Non-pigmented ciliary epithelial cell (primary cell): ENCODE data around the gene ELANE.

Experiments used
- DNase-seq: peaks from one replicate; pipeline ENCODE4 v3.0.0-alpha.2; 2010; ENCODE audit warnings: low read depth

The ELANE gene

DNA sequence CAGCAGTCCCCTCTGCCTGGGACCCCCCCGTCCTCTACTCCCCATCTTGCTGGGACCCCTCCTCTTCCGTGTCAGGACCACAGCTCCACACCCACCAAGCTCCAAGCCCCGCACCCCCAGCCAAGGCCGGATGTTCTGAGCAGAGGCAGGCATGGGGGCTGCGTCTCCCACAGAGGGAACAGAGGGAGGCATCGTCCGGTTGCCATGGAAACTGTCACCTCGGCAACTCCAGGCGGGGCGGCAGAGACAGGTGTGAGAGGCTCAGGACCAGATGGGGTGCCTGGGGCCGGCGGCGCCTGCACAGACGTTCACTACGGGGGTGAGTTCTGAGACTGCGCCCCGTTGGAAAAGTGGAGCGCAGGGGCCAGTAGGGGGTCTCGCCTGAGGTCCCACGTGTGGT is 46.6 kb downstream of the ELANE start:
- DNase-seq: no peak

DNA sequence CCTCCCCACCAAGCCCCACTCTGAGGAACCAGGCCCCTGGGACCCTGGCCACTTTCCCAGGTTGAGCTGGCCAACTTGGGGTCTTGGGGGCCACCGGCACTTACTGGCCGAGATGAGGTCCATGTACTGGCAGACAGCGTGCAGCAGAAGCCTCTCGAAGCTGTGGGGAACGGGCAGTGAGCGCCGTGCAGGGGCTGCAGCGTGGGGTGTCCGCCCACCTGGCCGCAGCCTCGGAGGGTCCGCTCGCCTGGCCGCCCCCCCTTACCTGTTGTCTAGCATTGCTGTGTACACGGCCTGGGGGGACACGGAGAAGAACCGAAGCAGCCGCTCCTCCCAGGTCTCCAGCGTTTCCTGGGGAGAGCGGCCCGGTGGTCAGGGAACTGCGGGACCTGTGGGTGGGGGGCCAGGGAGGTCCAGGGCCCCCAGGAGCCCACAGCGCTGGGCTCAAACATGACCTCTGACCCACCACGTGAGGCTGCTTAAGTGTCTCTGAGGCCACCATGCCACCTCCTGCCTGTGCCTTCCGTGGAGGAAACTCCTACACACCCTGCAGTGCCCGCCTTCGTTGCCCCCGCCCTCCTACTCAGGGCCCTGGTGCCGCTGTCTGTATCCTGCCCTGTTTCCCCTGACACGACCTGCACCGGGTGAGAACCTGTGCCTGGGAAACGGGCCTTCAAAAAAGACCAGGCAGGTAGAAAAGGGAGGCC is 47.4 kb downstream of the ELANE start:
- no peak for DNase-seq

DNA sequence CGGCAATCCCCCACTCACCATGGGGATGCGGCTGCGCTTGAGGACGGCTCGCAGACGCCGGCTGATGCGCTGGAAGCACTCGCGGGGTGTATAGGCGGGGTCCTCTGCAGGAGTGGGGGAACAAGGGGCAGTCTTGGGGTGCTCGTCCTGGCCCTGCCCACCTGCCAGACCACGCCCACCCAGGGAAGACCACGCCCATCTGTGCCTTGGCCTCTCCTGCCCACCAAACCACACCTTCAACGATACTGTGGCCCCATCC is 47.9 kb downstream of the ELANE start:
- DNase-seq: no peak

DNA sequence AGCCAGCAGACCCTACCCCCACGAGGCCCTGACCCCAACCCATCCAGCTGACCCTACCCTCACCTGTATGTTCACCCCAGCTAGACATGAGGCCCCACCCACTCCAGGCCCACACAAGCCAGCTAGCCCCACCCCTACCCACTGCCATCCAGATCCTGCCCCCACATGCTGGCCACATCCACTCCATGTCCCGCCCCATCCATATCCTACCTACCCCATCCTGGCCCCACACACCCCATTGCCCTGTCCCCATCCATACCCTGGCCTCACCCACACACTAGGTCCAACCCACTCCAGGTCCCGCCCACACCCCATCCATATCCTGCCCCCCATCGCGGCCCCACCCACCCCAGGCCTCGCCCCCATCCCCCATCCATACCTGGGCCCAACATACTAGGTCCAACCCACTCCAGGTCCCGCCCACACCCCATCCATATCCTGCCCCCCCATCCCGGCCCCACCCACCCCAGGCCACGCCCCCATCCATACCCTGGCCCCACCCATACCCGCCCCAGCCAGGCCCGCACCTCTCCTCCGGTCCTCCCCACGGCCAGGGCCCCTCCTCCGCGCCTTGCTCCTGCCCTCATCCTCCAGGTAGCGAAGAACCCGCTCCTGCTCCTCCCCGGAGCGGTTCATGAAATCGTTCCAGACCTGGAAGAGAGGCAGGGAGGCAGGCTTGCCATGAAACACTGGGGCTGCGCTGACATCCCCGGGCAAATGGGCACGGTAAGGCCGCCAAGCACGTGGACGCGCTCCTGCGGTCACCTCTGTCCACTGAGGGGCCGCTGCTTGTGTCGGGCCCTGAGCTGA is 48.4 kb downstream of the ELANE start:
- DNase-seq: no peak

DNA sequence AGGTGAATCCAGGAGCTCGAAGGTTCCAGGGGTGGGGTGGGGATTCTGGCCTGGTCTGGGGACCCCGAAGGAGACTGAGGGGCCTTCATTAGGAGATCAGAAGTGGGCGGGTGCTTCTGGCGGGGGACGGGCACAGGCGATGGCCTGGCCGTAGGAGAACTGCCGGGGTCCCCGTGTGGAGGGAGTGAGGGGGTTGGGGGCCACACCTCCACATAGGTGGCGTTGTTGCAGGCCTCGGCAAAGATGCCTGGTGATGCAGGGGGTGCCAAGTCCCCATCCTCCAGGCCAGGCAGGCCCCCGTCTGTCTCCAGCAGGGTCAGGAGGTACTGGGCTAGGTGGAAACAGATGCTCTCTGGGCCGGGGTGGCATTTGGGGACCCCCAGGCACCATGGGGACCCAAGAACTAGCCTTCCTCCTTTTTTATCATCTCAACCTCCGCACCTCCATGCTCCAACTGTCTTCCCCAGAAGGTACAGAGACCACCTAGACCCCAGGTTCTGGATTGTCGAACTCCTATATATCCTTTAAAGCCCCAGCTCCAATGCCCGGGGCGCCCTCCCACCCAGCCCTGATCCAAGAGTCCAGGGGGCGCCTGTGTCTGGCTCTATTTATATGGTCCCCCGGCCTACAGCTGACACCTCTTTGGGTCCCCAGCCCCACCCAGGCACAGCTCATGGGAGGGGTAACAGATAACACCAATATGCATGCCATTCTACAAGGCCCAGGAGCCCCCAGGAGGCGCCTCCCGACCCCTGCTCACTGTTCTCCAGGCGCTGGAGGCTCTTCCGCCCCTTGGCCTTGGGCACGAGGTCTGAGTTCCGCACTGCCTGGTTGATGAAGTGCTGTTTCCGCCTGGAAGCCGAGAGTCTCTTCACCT is 49.4 kb downstream of the ELANE start:
- DNase-seq: no peak

DNA sequence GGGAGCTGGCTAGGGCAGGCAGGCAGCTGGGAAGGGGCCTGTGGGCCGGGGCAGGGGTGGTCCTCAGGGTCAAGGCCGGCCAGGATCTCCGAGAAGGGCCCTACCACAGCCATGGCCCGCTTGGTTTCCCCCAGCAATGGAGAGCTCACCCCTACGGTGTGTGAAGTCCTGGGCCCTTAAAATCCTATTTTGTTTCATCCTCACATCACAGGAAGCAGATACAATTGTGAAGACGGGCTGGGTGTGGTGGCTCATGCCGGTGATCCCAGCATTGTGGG is 49.9 kb downstream of the ELANE start:
- no peak for DNase-seq

DNA sequence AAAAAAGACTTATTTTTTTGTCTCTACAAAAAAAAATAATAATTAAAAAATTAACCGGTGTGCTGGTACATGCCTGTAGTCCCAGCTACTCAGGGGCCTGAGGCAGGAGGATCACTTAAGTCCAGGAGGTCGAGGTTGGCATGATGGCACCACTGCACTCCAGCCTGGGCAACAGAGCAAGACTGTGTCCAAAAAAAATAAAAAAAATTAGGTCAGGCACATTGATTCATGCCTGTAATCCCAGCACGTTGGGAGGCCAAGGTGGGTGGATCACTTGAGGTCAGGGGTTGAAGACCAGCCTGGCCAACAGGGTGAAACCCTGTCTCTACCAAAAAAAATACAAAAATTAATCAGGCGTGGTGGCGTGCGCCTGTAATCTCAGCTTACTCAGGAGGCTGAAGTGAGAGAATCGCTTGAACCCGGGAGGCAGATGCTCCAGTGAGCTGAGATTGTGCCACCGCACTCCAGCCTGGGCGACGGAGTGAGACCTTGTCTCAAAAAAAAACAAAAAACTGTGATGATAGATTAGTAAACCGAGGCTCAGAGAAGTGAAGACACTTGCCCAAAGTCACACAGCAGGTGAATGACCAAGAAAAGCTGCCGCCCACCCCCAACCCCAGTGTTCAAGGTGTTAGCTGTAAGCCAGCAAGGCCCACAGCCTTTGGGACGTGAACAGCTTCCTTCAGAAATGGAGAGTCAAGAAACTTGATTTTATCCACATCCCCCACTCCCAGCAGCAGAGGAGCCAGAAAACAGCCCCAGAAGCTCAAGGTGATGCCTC is 50.5 kb downstream of the ELANE start:
- no peak for DNase-seq

DNA sequence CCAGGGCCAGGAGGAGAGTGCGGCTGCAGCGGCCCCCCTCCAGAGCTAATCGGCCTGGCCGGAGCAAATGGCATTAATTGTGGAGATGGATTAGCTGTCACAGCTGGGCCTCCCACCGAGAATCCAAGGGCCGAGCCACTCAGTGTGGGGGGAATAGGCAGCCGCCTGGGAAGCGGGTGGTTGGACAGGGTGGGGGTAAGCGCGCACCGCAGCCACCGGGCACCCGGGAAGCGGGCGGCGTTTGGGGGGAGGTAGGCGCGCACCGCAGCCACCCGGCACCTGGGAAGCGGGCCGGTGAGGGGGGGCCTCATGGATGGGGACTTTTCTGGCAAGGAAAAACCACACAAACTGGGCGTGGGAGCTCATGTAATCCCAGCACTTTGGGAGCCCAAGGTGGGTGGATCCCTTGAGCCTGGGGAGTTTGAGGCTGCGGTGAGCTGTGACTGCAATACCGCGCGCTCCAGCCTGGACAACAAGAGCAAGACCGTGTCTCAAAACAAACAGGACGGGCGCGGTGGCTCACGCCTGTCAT is 51.2 kb downstream of the ELANE start:
- no peak for DNase-seq

DNA sequence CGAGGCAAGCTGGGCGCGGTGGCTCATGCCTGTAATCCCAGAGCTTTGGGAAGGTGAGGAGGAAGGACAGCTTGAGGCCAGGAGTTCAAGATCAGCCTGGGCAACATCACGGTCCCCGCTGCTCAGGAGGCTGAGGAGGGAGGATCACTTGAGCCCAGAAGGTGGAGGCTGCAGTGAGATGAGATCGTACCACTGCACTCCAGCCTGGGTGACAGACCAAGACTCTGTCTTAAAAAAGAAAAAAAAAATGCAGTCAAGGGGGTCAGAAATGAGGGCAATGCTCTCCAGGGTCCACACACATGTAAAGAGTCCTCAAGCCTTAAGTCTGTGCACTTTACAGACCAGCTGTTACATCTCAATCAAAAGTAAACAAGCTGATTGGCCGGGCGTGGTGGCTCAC is 52.4 kb downstream of the ELANE start:
- no peak for DNase-seq
